HepG2 (cell line): ENCODE data around the gene CDKN1C. TPM values are rescaled to one million over a fixed set of nuclear protein-coding genes. Genes with fewer than 3 reads are reported as not detected.

Experiments
- ATAC-seq: fragments of 200-7000 bp; cut with Tn5 transposase; 3 replicates; pipeline ENCODE4 v1.9.1; 2020; ENCODE audit warnings: mild to moderate bottlenecking, moderate library complexity
- BruUV-seq: library from RNA; stranded (reverse); fragments of 400-500 nt; replicated peaks from 2 replicates; lab custom pipeline; 2021; lab: Mats Ljungman, UMichigan
- CTCF ChIA-PET: fragments of 300-600 bp; formaldehyde crosslinking; extraction: SDS; loops from one replicate; lab custom pipeline; 2021; ENCODE audit warnings: low total read pairs, inconsistent platforms, low intra/inter-chr PET ratio; lab: Yijun Ruan, JAX
- POLR2A ChIA-PET: fragments of 350-600 bp; sonication (Branson Sonifier 250); formaldehyde crosslinking; loops from one replicate; lab custom pipeline; 2020; ENCODE audit warnings: antibody characterized with exemption, inconsistent platforms; lab: Yijun Ruan, JAX
- DNase-seq: peaks from one replicate; pipeline ENCODE4 v3.0.0-alpha.2; 2015; ENCODE audit warnings: low spot score
- FAIRE-seq: peaks from 3 replicates; lab custom pipeline; 2011; peaks lifted over from hg19 to GRCh38; lab: Jason Lieb, UNC
- H2AFZ ChIP-seq: one replicate; pipeline ENCODE4 v1.6.1; 2011; ENCODE audit warnings: low read length, inconsistent platforms
- H3K27ac ChIP-seq: fragments of 300-600 bp; 3 replicates; pipeline ENCODE4 v1.8.0; 2011; ENCODE audit warnings: mixed run types, mild to moderate bottlenecking, mixed read lengths, low read length, inconsistent platforms; ENCODE audit not compliant: insufficient read depth; ENCODE audit errors: extremely low read length
- H3K27me3 ChIP-seq, 2 experiments: fragments of 200-600 bp in 1 of 2; 2 replicates in 1 of 2; 3 replicates in 1 of 2; pipeline versions ENCODE4 v1.6.0 to v1.8.0; 2011; ENCODE audit warnings: low read length in 2 of 2, mild to moderate bottlenecking in 2 of 2, moderate library complexity in 2 of 2, inconsistent platforms in 1 of 2; ENCODE audit not compliant: insufficient read depth in 2 of 2, control insufficient read depth in 1 of 2
- H3K36me3 ChIP-seq, 2 experiments: fragments of 200-600 bp in 1 of 2; replicated peaks in 1 of 2; 2 replicates in 1 of 2; 3 replicates in 1 of 2; pipeline versions ENCODE4 v1.5.1 to v1.8.0; 2011; ENCODE audit warnings: low read length in 2 of 2, inconsistent platforms in 1 of 2; ENCODE audit not compliant: insufficient read depth in 2 of 2, control insufficient read depth in 1 of 2
- H3K4me1 ChIP-seq: 2 replicates; pipeline ENCODE4 v1.5.1; 2012; ENCODE audit warnings: low read length, inconsistent platforms; ENCODE audit not compliant: insufficient read depth
- H3K4me2 ChIP-seq: 2 replicates; pipeline ENCODE4 v1.6.0; 2011; ENCODE audit warnings: low read depth, low read length, inconsistent platforms
- H3K4me3 ChIP-seq, 3 experiments: fragments of 200-600 bp in 1 of 3; sonication (generic), shearing (Covaris generic) in 1 of 3; replicated peaks in 1 of 3; 2 replicates each; pipeline ENCODE4 v1.5.1; 2011 to 2016; ENCODE audit warnings: low read length in 3 of 3, inconsistent platforms in 2 of 3, low read depth in 2 of 3, mild to moderate bottlenecking in 2 of 3, control low read depth in 1 of 3, mixed read lengths in 1 of 3; ENCODE audit not compliant: insufficient read depth in 1 of 3
- H3K79me2 ChIP-seq: one replicate; pipeline ENCODE4 v1.6.1; 2011; ENCODE audit warnings: low read length, inconsistent platforms; ENCODE audit not compliant: insufficient read depth
- H3K9ac ChIP-seq: 2 replicates; pipeline ENCODE4 v1.6.0; 2011; ENCODE audit warnings: mild to moderate bottlenecking, low read depth, low read length, inconsistent platforms; ENCODE audit not compliant: insufficient read depth
- H3K9me3 ChIP-seq: 2 replicates; pipeline ENCODE4 v1.5.1; 2012; ENCODE audit warnings: mild to moderate bottlenecking, low read length
- H4K20me1 ChIP-seq: 2 replicates; pipeline ENCODE4 v1.6.0; 2011; ENCODE audit warnings: inconsistent platforms, mild to moderate bottlenecking, low read length, moderate library complexity; ENCODE audit not compliant: insufficient read depth
- ARNTL ChIP-seq: sonication (generic); formaldehyde crosslinking; IDR thresholded peaks from 2 replicates; pipeline ENCODE4 v1.4.0; 2020; ENCODE audit warnings: mild to moderate bottlenecking, missing genetic modification reagents
- HOXA7 ChIP-seq: sonication (generic); formaldehyde crosslinking; IDR thresholded peaks from 2 replicates; pipeline ENCODE4 v1.8.1; 2022; ENCODE audit warnings: mild to moderate bottlenecking, missing genetic modification reagents, moderate library complexity
- PRPF4 ChIP-seq: fragments of 200-400 bp; formaldehyde crosslinking; IDR thresholded peaks from 2 replicates; pipeline ENCODE4 v1.6.1; 2016; ENCODE audit warnings: low read length, low read depth; ENCODE audit not compliant: poor library complexity, severe bottlenecking
- THYN1 ChIP-seq: sonication (generic); formaldehyde crosslinking; IDR thresholded peaks from 2 replicates; pipeline ENCODE4 v1.8.1; 2023; ENCODE audit warnings: low read depth, mild to moderate bottlenecking, moderate library complexity, missing genetic modification reagents, borderline replicate concordance
- ZNF609 ChIP-seq: sonication (generic); formaldehyde crosslinking; IDR thresholded peaks from 2 replicates; pipeline ENCODE4 v1.4.0; 2020; ENCODE audit warnings: mild to moderate bottlenecking, missing genetic modification reagents, borderline replicate concordance
- WGBS: methylation state at CpG from one replicate; pipeline ENCODE4 v1.1.6; 2017; ENCODE audit warnings: low lambda C conversion rate; 5-methylcytosine and 5-hydroxymethylcytosine counted together
- in situ Hi-C: cut with HindIII; loops from 2 replicates; pipeline ENCODE4 v1.10.0; 2017; ENCODE audit warnings: low pct_unique_long_range_greater_than_20kb; ENCODE audit not compliant: extremely low pct_ligation_motif_present
- intact Hi-C: fragments of 100-400 bp; cut with micrococcal nuclease; formaldehyde crosslinking; loops from one replicate; pipeline ENCODE4 v1.10.0; 2022; ENCODE audit not compliant: unreplicated experiment
- polyA plus RNA-seq, 8 experiments: library from polyadenylated mRNA; depleted of rRNA in 3 of 8; stranded (reverse) in 7 of 8; unstranded in 1 of 8; fragments of >200 nt; fragmentation: Illumina TruSeq in 4 of 8; extraction: Trizol in 4 of 8; gene quantifications; 2 replicates each; pipeline versions ENCODE4 v1.2.1 to v1.2.3, GENCODE V29; 2011 to 2016; ENCODE audit warnings: low read depth in 4 of 8, missing spikeins in 1 of 8, mixed read lengths in 1 of 8; ENCODE audit not compliant: insufficient read depth in 1 of 8
- total RNA-seq, 5 experiments: library from RNA; depleted of rRNA; stranded (reverse); fragments of >200 nt; fragmentation: Illumina TruSeq; extraction: Trizol; gene quantifications; 2 replicates each; pipeline ENCODE4 v1.2.3, GENCODE V29; 2016; ENCODE audit warnings: low read depth in 1 of 5

The CDKN1C gene
- total and polyA plus RNA-seq, 2 of the 13 experiments (the other 11 are each of a cell fraction or from before 2014, with no cell fraction given) = not detected

- no peak for TF ChIP-seq ZNF609
- no peak for TF ChIP-seq ARNTL
- TF ChIP-seq HOXA7 (CRISPR knock-in tag) = no peak
- TF ChIP-seq, all 625 proteins: peak for 0
These were observed 17.0 kb downstream of the CDKN1C start (continued) for GRCh38 chr11:2868506-2869133.

GRCh38 chr11:2867722-2868505 is 17.7 kb downstream of the CDKN1C start:
- WGBS = 70% methylated on average over 25 of the region's 25 CpGs
- POLR2A ChIA-PET = no interaction called here
- no peak for ATAC-seq
- H3K4me1 ChIP-seq = no peaks in the 10 kb centered on the region
- no peaks in the 10 kb centered on the region for H3K79me2 ChIP-seq
- no peak overlapping the region for H3K9ac ChIP-seq
- no peaks in the 10 kb centered on the region for H3K36me3 ChIP-seq
- no peak overlapping the region for H2AFZ ChIP-seq
- no peak for DNase-seq
- H3K4me2 ChIP-seq = no peak overlapping the region
- intact Hi-C loops = no loop called here
- H3K4me3 ChIP-seq = no peak overlapping the region
- no TSS peak for BruUV-seq
- CTCF ChIA-PET = no interaction called here
- TF ChIP-seq THYN1 (no peak), PRPF4 (no peak)
- TF ChIP-seq, all 625 proteins: peak for 0
- in situ Hi-C loops = no loop called here
- Histone ChIP-seq H3K9me3 (no peaks in the 10 kb centered on the region), H3K27ac (no peak overlapping the region), H4K20me1 (peaks cover 4% of the 10 kb centered on the region; the same call in 1 of the 2 replicates), H3K27me3 (peaks cover 3 to 26% of the 10 kb centered on the region in 2 experiments)
- FAIRE-seq = no peak
